Measurements from ENCODE around the gene ATG13. TPM values are rescaled to one million over a fixed set of nuclear protein-coding genes. Genes with fewer than 3 reads are reported as not detected.

Gene ATG13
- total and polyA plus RNA-seq, 2 of the 8 experiments (the other 6 are each of a cell fraction or from before 2014, with no cell fraction given), result 65.0 to 77.4 TPM

DNA sequence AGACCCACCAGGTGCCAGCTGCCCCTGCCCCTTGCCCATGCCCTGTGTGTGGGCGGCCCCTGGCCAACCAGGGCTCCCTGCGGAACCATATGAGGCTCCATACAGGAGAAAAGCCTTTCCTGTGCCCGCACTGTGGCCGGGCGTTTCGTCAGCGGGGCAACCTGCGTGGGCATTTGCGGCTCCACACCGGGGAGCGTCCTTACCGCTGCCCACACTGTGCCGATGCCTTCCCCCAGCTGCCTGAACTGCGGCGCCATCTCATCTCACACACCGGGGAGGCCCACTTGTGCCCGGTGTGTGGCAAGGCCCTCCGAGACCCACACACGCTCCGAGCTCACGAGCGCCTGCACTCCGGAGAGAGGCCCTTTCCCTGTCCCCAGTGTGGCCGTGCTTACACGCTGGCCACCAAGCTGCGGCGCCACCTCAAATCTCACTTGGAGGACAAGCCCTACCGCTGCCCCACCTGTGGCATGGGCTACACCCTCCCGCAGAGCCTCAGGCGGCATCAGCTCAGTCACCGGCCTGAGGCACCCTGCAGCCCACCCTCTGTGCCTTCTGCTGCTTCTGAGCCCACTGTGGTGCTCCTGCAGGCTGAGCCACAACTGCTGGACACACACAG lies 87.8 kb downstream of the ATG13 start:
- Histone ChIP-seq H3K4ac (replicated peaks; ENCODE audit: insufficient read length, low read depth, low read length) (no peak overlapping the region), H3K9me3 (ENCODE audit: insufficient read depth in 2 of 2, low read depth in 1 of 2, low read length in 1 of 2) (no peaks in the 10 kb centered on the region), H3K23ac (ENCODE audit: insufficient read length) (no peak overlapping the region), H2BK20ac (ENCODE audit: low read length) (no peak overlapping the region), H2AFZ (ENCODE audit: low read length) (no peak overlapping the region), H3K56ac (replicated peaks; ENCODE audit: insufficient read length, low read depth, low read length) (no peak overlapping the region), H3K18ac (ENCODE audit: extremely low read depth, low read length) (no peak overlapping the region), H2BK12ac (ENCODE audit: low read depth, low read length) (no peak overlapping the region), H4K20me1 (replicated peaks in 1 of 2; ENCODE audit: control insufficient read depth in 1 of 2, insufficient read depth in 2 of 2, low read length in 2 of 2) (peaks cover 2 to 5% of the 10 kb centered on the region in 2 experiments), H2BK5ac (ENCODE audit: low read depth, low read length) (no peak overlapping the region), H4K5ac (ENCODE audit: insufficient read length, low read depth, low read length) (no peak overlapping the region), H4K8ac (ENCODE audit: extremely low read depth, insufficient read depth, low read length) (no peak overlapping the region), H3K79me1 (ENCODE audit: low read depth, low read length) (no peaks in the 10 kb centered on the region), H3K4me3 (ENCODE audit: extremely low read depth in 1 of 4, insufficient read depth in 2 of 4, low read depth in 3 of 4, low read length in 4 of 4) (no peak overlapping the region), H3K23me2 (ENCODE audit: low read depth, low read length) (peaks cover 6% of the 10 kb centered on the region; the same call in 1 of the 2 replicates), H2BK15ac (ENCODE audit: low read length) (no peak overlapping the region), H3K79me2 (ENCODE audit: control insufficient read depth in 1 of 2, insufficient read depth in 2 of 2, low read length in 2 of 2) (peaks cover 3 to 12% of the 10 kb centered on the region in 2 experiments; a peak in 2 of 4 replicates), H2AK5ac (ENCODE audit: low read depth, low read length) (no peak overlapping the region), H3K9ac (replicated peaks in 1 of 4; ENCODE audit: extremely low read depth in 1 of 4, low read depth in 3 of 4, low read length in 3 of 4) (no peak overlapping the region), H2BK120ac (replicated peaks; ENCODE audit: low read depth, low read length) (no peak overlapping the region), H3K36me3 (ENCODE audit: control insufficient read depth in 2 of 4, insufficient read depth in 4 of 4, low read length in 3 of 4) (peaks cover 18 to 41% (median 33%) of the 10 kb centered on the region in 4 experiments), H3K27ac (ENCODE audit: low read depth, low read length) (no peak overlapping the region), H4K91ac (replicated peaks; ENCODE audit: insufficient read length, low read length) (no peak overlapping the region), H3K27me3 (replicated peaks in 1 of 4; ENCODE audit: control insufficient read depth in 3 of 4, extremely low read depth in 1 of 4, insufficient read depth in 3 of 4, low read length in 3 of 4) (no peaks in the 10 kb centered on the region), H3K14ac (ENCODE audit: insufficient read length) (no peak overlapping the region), H3K4me2 (ENCODE audit: insufficient read depth in 1 of 2, low read depth in 2 of 2, low read length in 2 of 2) (no peak overlapping the region), H3K4me1 (replicated peaks in 1 of 4; ENCODE audit: control insufficient read depth in 3 of 4, insufficient read depth in 4 of 4, low read length in 3 of 4) (no peaks in the 10 kb centered on the region; a peak in 2 of 7 replicates)
- POLR2A ChIA-PET (ENCODE audit: partially characterized antibody), result interaction anchor here (1.0 to 5.2 kb wide), 3 partner anchors 8 to 16 kb away, joined by 5 to 21 read pairs (median 18); partner anchors contain the start of gene F2
- 96% methylated on average over 30 of the region's 31 CpGs; no CpG with 5 or more reads in 1 of the 2 experiments for WGBS, 2 experiments (ENCODE audit: extremely low coverage in 1 of 2, insufficient coverage in 1 of 2, insufficient read length in 1 of 2, insufficient replicate concordance in 2 of 2, low coverage in 1 of 2, low lambda C conversion rate in 2 of 2, missing lambda C conversion rate in 1 of 2)
- CTCF ChIA-PET (ENCODE audit: partially characterized antibody), result interaction anchor here (1.3 kb wide), 1 partner anchor 11 kb away, joined by 3 read pairs; no protein-coding TSS in a partner anchor
- no peak for DNase-seq (ENCODE audit: low read depth in 1 of 2, low spot score in 2 of 2)
- TF ChIP-seq SP2 (IDR thresholded peaks at IDR 0.05; ENCODE audit: low read length) (no peak), ASH2L (IDR thresholded peaks at IDR 0.05; ENCODE audit: low read length) (no peak), BACH1 (IDR thresholded peaks at IDR 0.05; ENCODE audit: low read length) (no peak), BCL11A (IDR thresholded peaks at IDR 0.05; ENCODE audit: low read depth in 2 of 2, low read length in 2 of 2) (no peak), MAFK (IDR thresholded peaks at IDR 0.05; ENCODE audit: low read depth, low read length) (no peak), GABPA (IDR thresholded peaks at IDR 0.05; ENCODE audit: borderline replicate concordance, insufficient read depth, low read length) (no peak), RXRA (IDR thresholded peaks at IDR 0.05; ENCODE audit: insufficient read depth, low read depth, low read length) (no peak), CHD2 (IDR thresholded peaks at IDR 0.05; ENCODE audit: low read length) (no peak), HDAC6 (IDR thresholded peaks at IDR 0.05; ENCODE audit: low read depth, low read length) (no peak), PHF8 (conservative IDR thresholded peaks at IDR 0.05; ENCODE audit: low read depth, low read length) (no peak), YY1 (IDR thresholded peaks at IDR 0.05; ENCODE audit: low read depth, low read length) (no peak)
- FAIRE-seq, result no peak

Measured in H1 (cell line).